ENCODE data around the gene SLC27A4.

- TF ChIP-seq CTCF (IDR thresholded peaks at IDR 0.05) (no peak), POLR2A (IDR thresholded peaks at IDR 0.05) (no peak)
Observed at GRCh38 chr9:128394379-128395168, 54.2 kb downstream of the SLC27A4 start.
